ENCODE results near the gene KRTAP4-5. TPM values are rescaled to one million over a fixed set of nuclear protein-coding genes. Genes with fewer than 3 reads are reported as not detected.
"Not testable (repeated sequence)": the region's sequence is repeated elsewhere in the genome, so short reads cannot be mapped to it uniquely, and the experiment has no call there.

Gene KRTAP4-5
- total RNA-seq, 6 experiments from 2014 or later, result not detected

DNA sequence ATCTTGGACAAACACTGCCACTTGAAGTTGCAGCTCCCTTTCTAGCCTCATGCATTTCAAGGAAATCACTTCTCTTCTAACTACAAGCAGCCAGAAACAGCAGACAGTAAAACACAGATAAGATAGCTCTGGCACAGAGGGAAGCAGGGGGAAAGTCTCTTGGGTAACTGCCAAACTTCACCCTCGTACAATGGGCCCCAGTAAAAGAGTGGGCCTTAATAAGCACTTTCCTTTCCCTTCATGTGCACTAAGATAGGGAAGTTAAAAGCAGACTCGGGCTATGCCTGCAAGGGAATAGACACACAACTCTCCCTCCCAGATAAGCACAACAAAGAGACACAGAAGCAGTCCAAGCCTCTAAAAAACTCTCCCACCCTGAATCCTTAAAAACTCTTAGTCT, 4.2 kb upstream of the KRTAP4-5 start:
- H3K36me3 Mint-ChIP-seq (ENCODE audit: low read depth), result no peaks in the 10 kb centered on the region
- peaks cover 2% of the 10 kb centered on the region for H3K27me3 Mint-ChIP-seq (ENCODE audit: insufficient read depth)
- no peaks in the 10 kb centered on the region for H3K9me3 Mint-ChIP-seq
- peaks cover 10% of the 10 kb centered on the region for H3K4me1 Mint-ChIP-seq (ENCODE audit: low read depth)
- TF ChIP-seq, protein P1, sequence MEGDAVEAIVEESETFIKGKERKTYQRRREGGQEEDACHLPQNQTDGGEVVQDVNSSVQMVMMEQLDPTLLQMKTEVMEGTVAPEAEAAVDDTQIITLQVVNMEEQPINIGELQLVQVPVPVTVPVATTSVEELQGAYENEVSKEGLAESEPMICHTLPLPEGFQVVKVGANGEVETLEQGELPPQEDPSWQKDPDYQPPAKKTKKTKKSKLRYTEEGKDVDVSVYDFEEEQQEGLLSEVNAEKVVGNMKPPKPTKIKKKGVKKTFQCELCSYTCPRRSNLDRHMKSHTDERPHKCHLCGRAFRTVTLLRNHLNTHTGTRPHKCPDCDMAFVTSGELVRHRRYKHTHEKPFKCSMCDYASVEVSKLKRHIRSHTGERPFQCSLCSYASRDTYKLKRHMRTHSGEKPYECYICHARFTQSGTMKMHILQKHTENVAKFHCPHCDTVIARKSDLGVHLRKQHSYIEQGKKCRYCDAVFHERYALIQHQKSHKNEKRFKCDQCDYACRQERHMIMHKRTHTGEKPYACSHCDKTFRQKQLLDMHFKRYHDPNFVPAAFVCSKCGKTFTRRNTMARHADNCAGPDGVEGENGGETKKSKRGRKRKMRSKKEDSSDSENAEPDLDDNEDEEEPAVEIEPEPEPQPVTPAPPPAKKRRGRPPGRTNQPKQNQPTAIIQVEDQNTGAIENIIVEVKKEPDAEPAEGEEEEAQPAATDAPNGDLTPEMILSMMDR (IDR thresholded peaks at IDR 0.05), result no peak
- no peak overlapping the region for H3K27ac Mint-ChIP-seq
- H3K4me3 Mint-ChIP-seq, result no peak overlapping the region
- DNase-seq, result no peak

- DNase-seq, result no peak
- Mint-ChIP-seq H3K4me3 (no peak overlapping the region), H3K27me3 (ENCODE audit: insufficient read depth) (no peaks in the 10 kb centered on the region), H3K36me3 (ENCODE audit: low read depth) (no peaks in the 10 kb centered on the region), H3K4me1 (ENCODE audit: low read depth) (peaks cover 12% of the 10 kb centered on the region), H3K9me3 (no peaks in the 10 kb centered on the region), H3K27ac (no peak overlapping the region)
- TF ChIP-seq, protein P1 (IDR thresholded peaks at IDR 0.05), result no peak
Measured at GRCh38 chr17:41151525-41151924, 1.9 kb upstream of the KRTAP4-5 start.

DNA sequence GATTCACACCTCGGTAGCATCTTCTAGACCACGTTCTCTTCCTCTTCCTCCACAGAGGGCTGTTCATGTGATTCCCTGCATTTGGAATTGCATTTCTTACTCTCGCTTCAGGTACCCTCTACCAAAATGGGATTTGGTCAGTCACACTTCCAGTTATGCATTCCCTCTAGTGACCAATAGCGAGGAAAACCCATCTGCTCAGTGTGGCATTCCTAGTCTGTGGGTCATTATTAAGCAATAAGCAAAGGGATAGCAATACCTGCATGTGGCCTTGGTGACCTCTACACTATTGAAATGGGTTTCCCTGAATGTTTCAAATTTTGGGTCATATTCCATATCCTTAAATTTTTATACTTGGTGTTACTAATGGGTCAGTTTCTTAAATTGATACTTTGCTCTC, 401 bp upstream of the KRTAP4-5 start:
- H3K4me3 Mint-ChIP-seq, result no peak overlapping the region
- peaks cover 7% of the 10 kb centered on the region for H3K4me1 Mint-ChIP-seq (ENCODE audit: low read depth)
- no peaks in the 10 kb centered on the region for H3K9me3 Mint-ChIP-seq
- no peaks in the 10 kb centered on the region for H3K27me3 Mint-ChIP-seq (ENCODE audit: insufficient read depth)
- no peak overlapping the region for H3K27ac Mint-ChIP-seq
- DNase-seq, result no peak
- no peaks in the 10 kb centered on the region for H3K36me3 Mint-ChIP-seq (ENCODE audit: low read depth)
- TF ChIP-seq, protein P1 (IDR thresholded peaks at IDR 0.05), result no peak

GRCh38 chr17:41148971-41149651, 514 bp downstream of the KRTAP4-5 start:
- not testable (repeated sequence) for DNase-seq; H3K4me1 Mint-ChIP-seq (ENCODE audit: low read depth); H3K36me3 Mint-ChIP-seq (ENCODE audit: low read depth); H3K9me3 Mint-ChIP-seq; H3K4me3 Mint-ChIP-seq; H3K27me3 Mint-ChIP-seq (ENCODE audit: insufficient read depth); H3K27ac Mint-ChIP-seq

GRCh38 chr17:41147531-41148204, 2.0 kb downstream of the KRTAP4-5 start:
- no peaks in the 10 kb centered on the region for H3K27me3 Mint-ChIP-seq (ENCODE audit: insufficient read depth)
- TF ChIP-seq, protein P1 (IDR thresholded peaks at IDR 0.05), result no peak
- H3K9me3 Mint-ChIP-seq, result peaks cover 16% of the 10 kb centered on the region
- H3K27ac Mint-ChIP-seq, result no peak overlapping the region
- H3K4me3 Mint-ChIP-seq, result no peak overlapping the region
- H3K36me3 Mint-ChIP-seq (ENCODE audit: low read depth), result peaks cover 15% of the 10 kb centered on the region
- no peak for DNase-seq
- peaks cover 7% of the 10 kb centered on the region for H3K4me1 Mint-ChIP-seq (ENCODE audit: low read depth)

- no peak overlapping the region for H3K4me3 Mint-ChIP-seq
- TF ChIP-seq, protein P1 (IDR thresholded peaks at IDR 0.05), result no peak
- peaks cover 23% of the 10 kb centered on the region for H3K4me1 Mint-ChIP-seq (ENCODE audit: low read depth)
- DNase-seq, result no peak
- peaks cover 25% of the 10 kb centered on the region for H3K36me3 Mint-ChIP-seq (ENCODE audit: low read depth)
- no peaks in the 10 kb centered on the region for H3K27me3 Mint-ChIP-seq (ENCODE audit: insufficient read depth)
- H3K27ac Mint-ChIP-seq, result no peak overlapping the region
- H3K9me3 Mint-ChIP-seq, result peaks cover 30% of the 10 kb centered on the region
Measured at GRCh38 chr17:41145261-41145660, 4.4 kb downstream of the KRTAP4-5 start.
